ENCODE measurements around the gene ZNF823. TPM values are rescaled to one million over a fixed set of nuclear protein-coding genes. Genes with fewer than 3 reads are reported as not detected.
"Not testable (repeated sequence)": the region's sequence is repeated elsewhere in the genome, so short reads cannot be mapped to it uniquely, and the experiment has no call there.

ZNF823 gene
- 4.6 and 5.5 TPM in 2 replicates for total RNA-seq
- 1.1 TPM for polyA plus RNA-seq (2012)

GRCh38 chr19:11738746-11739620, at the start of gene ZNF823:
Gene ZNF823, minus strand, starts transcription at chr19:11738946. Its CDS starts 127 bp downstream, at chr19:11738819.
- peak; percentile 100 for DNase-seq (ENCODE audit: low read depth)

- DNase-seq (ENCODE audit: low read depth): no peak
These were observed 48.8 kb upstream of the ZNF823 start for GRCh38 chr19:11787536-11787935.

GRCh38 chr19:11784356-11784755, 45.6 kb upstream of the ZNF823 start:
- no peak for DNase-seq (ENCODE audit: low read depth)

- DNase-seq (ENCODE audit: low read depth): no peak
These were observed 45.0 kb upstream of the ZNF823 start for GRCh38 chr19:11783767-11784166.

- peak; percentile 5 for DNase-seq (ENCODE audit: low read depth)
These were observed 42.7 kb upstream of the ZNF823 start for GRCh38 chr19:11781295-11782057.

- DNase-seq (ENCODE audit: low read depth): no peak
These were observed 41.8 kb upstream of the ZNF823 start for GRCh38 chr19:11780431-11781020.

GRCh38 chr19:11776669-11777068, 37.9 kb upstream of the ZNF823 start:
- not testable (repeated sequence) for DNase-seq (ENCODE audit: low read depth)

- not testable (repeated sequence) for DNase-seq (ENCODE audit: low read depth)
These were observed 32.8 kb upstream of the ZNF823 start for GRCh38 chr19:11771520-11771919.

- no peak for DNase-seq (ENCODE audit: low read depth)
These were observed 31.2 kb upstream of the ZNF823 start for GRCh38 chr19:11769995-11770394.

- peak; percentile 52 for DNase-seq (ENCODE audit: low read depth)
These were observed 28.9 kb upstream of the ZNF823 start for GRCh38 chr19:11767633-11768133.

GRCh38 chr19:11766597-11767591, 28.1 kb upstream of the ZNF823 start, which contains the start of gene ZNF441:
Gene ZNF441, plus strand, starts transcription at chr19:11767000. Its CDS starts 194 bp downstream, at chr19:11767194.
- DNase-seq (ENCODE audit: low read depth): peak; percentile 98

- DNase-seq (ENCODE audit: low read depth): no peak
These were observed 24.9 kb upstream of the ZNF823 start for GRCh38 chr19:11763611-11764010.

- no peak for DNase-seq (ENCODE audit: low read depth)
These were observed 24.4 kb upstream of the ZNF823 start for GRCh38 chr19:11763117-11763516.

- no peak for DNase-seq (ENCODE audit: low read depth)
These were observed 21.1 kb upstream of the ZNF823 start for GRCh38 chr19:11759805-11760204.

GRCh38 chr19:11756965-11757364, 18.2 kb upstream of the ZNF823 start:
- no peak for DNase-seq (ENCODE audit: low read depth)

- DNase-seq (ENCODE audit: low read depth): no peak
These were observed 15.9 kb upstream of the ZNF823 start for GRCh38 chr19:11754663-11755062.

GRCh38 chr19:11752244-11752736, 13.5 kb upstream of the ZNF823 start:
- DNase-seq (ENCODE audit: low read depth): no peak

GRCh38 chr19:11749751-11750150, 11.0 kb upstream of the ZNF823 start:
- no peak for DNase-seq (ENCODE audit: low read depth)

GRCh38 chr19:11747277-11747676, 8.5 kb upstream of the ZNF823 start:
- DNase-seq (ENCODE audit: low read depth): no peak

GRCh38 chr19:11745869-11746268, 7.1 kb upstream of the ZNF823 start:
- DNase-seq (ENCODE audit: low read depth): no peak

Data from myocyte (in vitro differentiated cells).